ENCODE results near the gene ATP5IF1. TPM values are rescaled to one million over a fixed set of nuclear protein-coding genes. Genes with fewer than 3 reads are reported as not detected.

ATP5IF1 gene
- polyA plus RNA-seq, 1 donor = 72.6 TPM

GRCh38 chr1:28265577-28265976, 29.7 kb downstream of the ATP5IF1 start:
- DNase-seq (ENCODE audit: low read depth) = no peak

- DNase-seq (ENCODE audit: low read depth) = no peak
Observed at GRCh38 chr1:28266920-28267322, 31.0 kb downstream of the ATP5IF1 start.

- DNase-seq (ENCODE audit: low read depth) = no peak
Observed at GRCh38 chr1:28267633-28268032, 31.7 kb downstream of the ATP5IF1 start.

- DNase-seq (ENCODE audit: low read depth) = no peak
Observed at GRCh38 chr1:28269529-28269928, 33.6 kb downstream of the ATP5IF1 start.

GRCh38 chr1:28272215-28272852, 36.4 kb downstream of the ATP5IF1 start:
- DNase-seq (ENCODE audit: low read depth) = no peak

GRCh38 chr1:28273216-28273860, 37.4 kb downstream of the ATP5IF1 start:
- no peak for DNase-seq (ENCODE audit: low read depth)

GRCh38 chr1:28278763-28279162, 42.8 kb downstream of the ATP5IF1 start:
- DNase-seq (ENCODE audit: low read depth) = no peak

- DNase-seq (ENCODE audit: low read depth) = no peak
Observed at GRCh38 chr1:28279721-28280120, 43.8 kb downstream of the ATP5IF1 start.

- no peak for DNase-seq (ENCODE audit: low read depth)
Observed at GRCh38 chr1:28280501-28280900, 44.6 kb downstream of the ATP5IF1 start.

- no peak for DNase-seq (ENCODE audit: low read depth)
Observed at GRCh38 chr1:28280977-28281381, 45.1 kb downstream of the ATP5IF1 start.

- DNase-seq (ENCODE audit: low read depth) = no peak
Observed at GRCh38 chr1:28281608-28282425, 45.9 kb downstream of the ATP5IF1 start.

GRCh38 chr1:28282426-28283407, 46.8 kb downstream of the ATP5IF1 start:
- DNase-seq (ENCODE audit: low read depth) = no peak

GRCh38 chr1:28286111-28286510, 50.2 kb downstream of the ATP5IF1 start:
- no peak for DNase-seq (ENCODE audit: low read depth)

Other genes with a start within 250 kb of the ATP5IF1 start
- 16.5 TPM for gene EYA3, start 147.5 kb upstream of the ATP5IF1 start, polyA plus RNA-seq (ENCODE audit: insufficient read length)
- gene PTAFR, start 59.4 kb upstream of the ATP5IF1 start, polyA plus RNA-seq (ENCODE audit: insufficient read length) = 1.7 TPM
- gene DNAJC8, start 3.1 kb upstream of the ATP5IF1 start, polyA plus RNA-seq (ENCODE audit: insufficient read length) = 76.7 TPM
- gene SESN2, start 23.4 kb downstream of the ATP5IF1 start, polyA plus RNA-seq (ENCODE audit: insufficient read length) = 3.6 TPM
- gene MED18, start 92.9 kb downstream of the ATP5IF1 start, polyA plus RNA-seq (ENCODE audit: insufficient read length) = 12.2 TPM
- gene PHACTR4, start 133.6 kb downstream of the ATP5IF1 start, polyA plus RNA-seq (ENCODE audit: insufficient read length) = 23.4 TPM

Data from forelimb muscle (tissue), 1 donor.